Measurements from ENCODE around the gene ARMH1.

ARMH1 gene

DNA sequence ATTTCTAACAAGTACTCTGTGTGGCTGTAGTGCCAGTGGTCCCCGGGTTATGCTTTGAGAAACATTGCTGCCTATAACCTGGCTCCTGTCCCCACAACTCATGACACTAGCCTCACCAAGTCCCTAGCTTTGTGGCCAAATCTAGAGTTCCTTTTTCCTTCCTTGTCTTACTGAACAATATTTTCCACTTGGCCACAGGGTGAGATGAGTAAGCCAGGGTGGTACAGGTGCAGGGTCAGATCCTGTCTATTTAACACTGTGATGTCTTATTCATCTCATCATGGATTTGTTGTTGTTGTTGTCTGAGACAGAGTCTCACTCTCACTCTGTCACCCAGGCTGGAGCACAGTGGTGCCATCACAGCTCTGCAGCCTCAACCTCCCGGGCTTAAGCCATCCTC, 18.6 kb downstream of the ARMH1 start:
- no peaks in the 10 kb centered on the region for H4K20me1 ChIP-seq (ENCODE audit: insufficient read depth)
- no peaks in the 10 kb centered on the region for H3K27me3 ChIP-seq (ENCODE audit: insufficient read depth, low read depth)
- H2AFZ ChIP-seq (ENCODE audit: low read depth) = no peak overlapping the region
- no peak overlapping the region for H3K4me2 ChIP-seq
- no peaks in the 10 kb centered on the region for H3K79me2 ChIP-seq (ENCODE audit: insufficient read depth, low read depth)
- no peaks in the 10 kb centered on the region for H3K36me3 ChIP-seq (ENCODE audit: insufficient read depth)
- no peak overlapping the region for H3K27ac ChIP-seq
- H3K4me1 ChIP-seq (ENCODE audit: low read depth, poor library complexity, severe bottlenecking) = peaks cover 7% of the 10 kb centered on the region
- H3K4me3 ChIP-seq (IDR thresholded peaks at IDR 0.05; ENCODE audit: insufficient read depth, low read depth, low read length) = no peak overlapping the region
- H3K9ac ChIP-seq = no peak overlapping the region
- TF ChIP-seq CTCF (conservative IDR thresholded peaks at IDR 0.05; ENCODE audit: low read depth, low read length) = no peak

DNA sequence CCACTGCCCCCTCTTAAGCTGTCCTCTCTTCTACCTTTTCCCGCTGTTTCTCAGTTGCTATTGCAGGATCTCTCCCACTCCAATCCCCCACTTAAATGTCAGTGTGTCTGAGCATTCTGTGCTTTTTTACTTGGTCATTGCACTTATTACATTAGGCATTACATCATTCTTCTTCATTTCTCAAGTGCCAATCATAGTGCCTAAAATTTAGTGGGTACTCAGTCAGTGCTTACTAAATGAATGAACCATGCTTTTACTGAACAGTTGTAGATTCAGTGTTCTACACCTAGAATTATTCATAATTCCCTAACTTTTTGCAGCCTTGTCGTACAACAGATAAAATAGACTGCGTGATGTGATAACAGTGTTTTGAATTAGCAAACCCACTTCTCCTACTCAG, 19.4 kb downstream of the ARMH1 start:
- no peak for TF ChIP-seq CTCF (conservative IDR thresholded peaks at IDR 0.05; ENCODE audit: low read depth, low read length)
- Histone ChIP-seq H3K4me2 (no peak overlapping the region), H3K79me2 (ENCODE audit: insufficient read depth, low read depth) (no peaks in the 10 kb centered on the region), H3K4me1 (ENCODE audit: low read depth, poor library complexity, severe bottlenecking) (peaks cover 7% of the 10 kb centered on the region), H2AFZ (ENCODE audit: low read depth) (no peak overlapping the region), H4K20me1 (ENCODE audit: insufficient read depth) (no peaks in the 10 kb centered on the region), H3K36me3 (ENCODE audit: insufficient read depth) (no peaks in the 10 kb centered on the region), H3K4me3 (IDR thresholded peaks at IDR 0.05; ENCODE audit: insufficient read depth, low read depth, low read length) (no peak overlapping the region), H3K9ac (no peak overlapping the region), H3K27me3 (ENCODE audit: insufficient read depth, low read depth) (no peaks in the 10 kb centered on the region), H3K27ac (no peak overlapping the region)

DNA sequence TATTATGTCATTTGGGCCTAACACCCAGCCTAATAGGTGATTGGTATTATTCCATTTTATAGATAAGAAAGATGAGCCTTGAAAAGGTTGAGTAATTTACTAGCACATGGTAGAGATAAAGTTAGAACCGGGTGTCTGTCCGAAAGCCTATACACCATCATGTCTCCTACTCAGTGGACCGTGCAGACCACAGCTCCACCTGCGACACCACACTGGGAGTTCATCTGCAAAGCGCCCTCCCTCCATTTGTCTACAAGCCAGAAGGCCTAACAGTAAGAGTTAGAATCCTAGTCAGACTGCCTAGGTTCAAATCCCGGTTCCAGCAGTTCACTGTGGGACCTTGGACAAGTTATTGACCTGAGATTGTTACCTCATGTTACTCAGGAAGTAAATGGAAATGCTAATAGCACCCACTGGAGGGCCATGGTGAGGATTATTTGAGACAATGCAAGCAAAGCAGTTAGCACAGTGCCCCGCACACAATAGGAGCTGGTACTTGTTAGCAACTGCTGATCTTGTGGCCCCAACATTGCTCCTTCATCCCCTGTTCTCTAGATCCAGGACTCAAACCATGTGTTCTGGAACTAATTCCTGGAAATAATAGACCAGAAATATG, 20.5 kb downstream of the ARMH1 start:
- no peak overlapping the region for H3K9ac ChIP-seq
- peaks cover 7% of the 10 kb centered on the region for H3K4me1 ChIP-seq (ENCODE audit: low read depth, poor library complexity, severe bottlenecking)
- no peak overlapping the region for H3K4me3 ChIP-seq (IDR thresholded peaks at IDR 0.05; ENCODE audit: insufficient read depth, low read depth, low read length)
- H3K4me2 ChIP-seq = no peak overlapping the region
- H4K20me1 ChIP-seq (ENCODE audit: insufficient read depth) = no peaks in the 10 kb centered on the region
- no peaks in the 10 kb centered on the region for H3K27me3 ChIP-seq (ENCODE audit: insufficient read depth, low read depth)
- no peaks in the 10 kb centered on the region for H3K79me2 ChIP-seq (ENCODE audit: insufficient read depth, low read depth)
- H3K27ac ChIP-seq = no peak overlapping the region
- H3K36me3 ChIP-seq (ENCODE audit: insufficient read depth) = no peaks in the 10 kb centered on the region
- H2AFZ ChIP-seq (ENCODE audit: low read depth) = no peak overlapping the region
- no peak for TF ChIP-seq CTCF (conservative IDR thresholded peaks at IDR 0.05; ENCODE audit: low read depth, low read length)

DNA sequence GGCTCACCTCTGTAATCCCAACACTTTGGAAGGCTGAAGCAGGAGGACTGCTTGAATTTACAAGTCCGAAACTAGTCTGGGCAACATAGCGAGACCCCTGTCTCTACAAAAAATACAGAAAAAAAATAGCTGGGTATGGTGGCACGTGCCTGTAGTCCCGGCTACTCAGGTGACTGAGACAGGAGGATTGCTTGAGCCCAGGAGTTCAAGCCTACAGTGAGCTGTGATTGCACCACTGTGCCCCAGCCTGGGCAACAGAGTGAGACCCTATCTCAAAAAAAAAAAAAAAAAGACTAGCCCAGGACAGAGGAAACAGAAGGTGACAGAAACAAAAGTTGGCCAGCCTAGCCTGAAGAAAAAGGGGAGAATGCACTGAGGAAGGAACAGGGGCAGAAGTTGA, 21.2 kb downstream of the ARMH1 start:
- Histone ChIP-seq H4K20me1 (ENCODE audit: insufficient read depth) (no peaks in the 10 kb centered on the region), H3K27me3 (ENCODE audit: insufficient read depth, low read depth) (no peaks in the 10 kb centered on the region), H3K79me2 (ENCODE audit: insufficient read depth, low read depth) (no peaks in the 10 kb centered on the region), H3K9ac (no peak overlapping the region), H3K36me3 (ENCODE audit: insufficient read depth) (no peaks in the 10 kb centered on the region), H3K27ac (no peak overlapping the region), H3K4me3 (IDR thresholded peaks at IDR 0.05; ENCODE audit: insufficient read depth, low read depth, low read length) (no peak overlapping the region), H3K4me1 (ENCODE audit: low read depth, poor library complexity, severe bottlenecking) (peaks cover 7% of the 10 kb centered on the region), H3K4me2 (no peak overlapping the region), H2AFZ (ENCODE audit: low read depth) (no peak overlapping the region)
- TF ChIP-seq CTCF (conservative IDR thresholded peaks at IDR 0.05; ENCODE audit: low read depth, low read length) = no peak
